ENCODE data around the gene ADCY6.
"Not testable (repeated sequence)": the region's sequence is repeated elsewhere in the genome, so short reads cannot be mapped to it uniquely, and the experiment has no call there.

Gene ADCY6

GRCh38 chr12:48744251-48745008 is 44.5 kb downstream of the ADCY6 start:
- no peak for DNase-seq

- no peak for DNase-seq
Measured at GRCh38 chr12:48739618-48740269, 49.1 kb downstream of the ADCY6 start.

DNA sequence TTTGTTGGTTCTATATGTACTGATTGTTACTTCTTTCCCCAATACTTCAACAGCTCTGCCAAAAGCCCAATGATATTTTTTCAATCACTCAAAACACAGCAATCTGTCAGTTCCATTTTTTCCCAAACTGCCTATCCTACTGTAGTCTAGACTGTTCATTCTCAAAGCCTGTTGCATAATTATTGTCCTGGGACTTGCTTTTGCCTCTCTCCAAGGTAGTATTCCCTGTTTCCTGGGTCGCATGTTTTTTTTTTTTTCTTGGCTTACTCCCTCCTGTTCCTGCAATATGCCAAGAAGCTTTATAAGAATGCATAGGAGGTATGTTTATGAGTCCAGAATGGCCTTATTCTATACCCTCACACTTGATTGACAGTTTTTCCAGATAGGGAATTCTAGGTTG is 52.4 kb downstream of the ADCY6 start:
- DNase-seq, result no peak

- no peak for DNase-seq
Measured at GRCh38 chr12:48728807-48729206, 60.1 kb downstream of the ADCY6 start.

DNA sequence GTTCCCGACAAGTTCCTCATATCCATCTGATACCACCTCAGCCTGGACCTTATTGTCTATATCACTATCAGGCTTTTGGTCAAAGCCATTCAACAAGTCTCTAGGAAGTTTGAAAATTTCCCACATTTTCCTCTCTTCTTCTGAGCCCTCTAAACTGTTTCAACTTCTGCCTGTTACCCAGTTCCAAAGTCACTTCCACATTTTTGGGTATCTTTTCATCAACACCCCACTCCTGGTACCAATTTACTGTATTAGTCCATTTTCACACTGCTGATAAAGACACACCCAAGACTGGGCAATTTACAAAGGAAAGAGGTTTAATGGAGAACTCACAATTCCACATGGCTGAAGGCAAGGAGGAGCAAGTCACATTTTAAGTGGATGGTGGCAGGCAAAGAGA is 68.2 kb downstream of the ADCY6 start:
- DNase-seq, result not testable (repeated sequence)

DNA sequence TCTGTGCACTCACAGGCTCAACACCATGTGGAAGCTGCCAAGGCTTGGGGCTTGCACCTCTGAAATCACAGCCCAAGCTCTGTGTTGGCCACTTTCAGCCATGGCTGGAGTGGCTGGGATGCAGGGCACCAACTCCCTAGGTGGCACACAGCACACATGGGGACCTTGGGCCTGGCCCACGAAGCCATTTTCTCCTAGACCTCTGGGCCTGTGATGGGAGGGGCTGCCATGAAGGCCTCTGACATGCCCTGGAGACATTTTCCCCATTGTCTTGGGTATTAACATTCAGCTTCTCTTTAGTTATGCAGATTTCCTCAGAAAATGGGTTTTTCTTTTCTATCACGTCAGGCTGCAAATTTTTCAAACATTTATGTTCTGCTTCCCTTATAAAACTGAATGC is 68.7 kb downstream of the ADCY6 start:
- not testable (repeated sequence) for DNase-seq

DNA sequence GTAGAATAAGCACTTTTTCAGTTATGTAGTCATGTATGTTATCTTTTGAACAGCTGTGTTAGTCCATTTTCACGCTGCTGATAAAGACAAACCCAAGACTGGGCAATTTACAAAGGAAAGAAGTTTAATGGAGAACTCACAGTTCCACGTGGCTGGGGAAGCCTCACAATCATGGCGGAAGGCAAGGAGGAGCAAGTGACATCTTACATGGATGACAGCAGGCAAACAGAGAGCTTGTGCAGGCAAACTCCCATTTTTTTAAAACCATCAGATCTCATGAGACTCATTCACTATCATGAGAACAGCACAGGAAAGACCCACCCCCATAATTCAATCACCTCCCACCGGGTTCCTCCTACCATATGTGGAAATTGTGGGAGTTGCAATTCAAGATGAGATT is 69.9 kb downstream of the ADCY6 start:
- not testable (repeated sequence) for DNase-seq

GRCh38 chr12:48717252-48717695 is 71.6 kb downstream of the ADCY6 start:
- DNase-seq, result peak; percentile 14

DNA sequence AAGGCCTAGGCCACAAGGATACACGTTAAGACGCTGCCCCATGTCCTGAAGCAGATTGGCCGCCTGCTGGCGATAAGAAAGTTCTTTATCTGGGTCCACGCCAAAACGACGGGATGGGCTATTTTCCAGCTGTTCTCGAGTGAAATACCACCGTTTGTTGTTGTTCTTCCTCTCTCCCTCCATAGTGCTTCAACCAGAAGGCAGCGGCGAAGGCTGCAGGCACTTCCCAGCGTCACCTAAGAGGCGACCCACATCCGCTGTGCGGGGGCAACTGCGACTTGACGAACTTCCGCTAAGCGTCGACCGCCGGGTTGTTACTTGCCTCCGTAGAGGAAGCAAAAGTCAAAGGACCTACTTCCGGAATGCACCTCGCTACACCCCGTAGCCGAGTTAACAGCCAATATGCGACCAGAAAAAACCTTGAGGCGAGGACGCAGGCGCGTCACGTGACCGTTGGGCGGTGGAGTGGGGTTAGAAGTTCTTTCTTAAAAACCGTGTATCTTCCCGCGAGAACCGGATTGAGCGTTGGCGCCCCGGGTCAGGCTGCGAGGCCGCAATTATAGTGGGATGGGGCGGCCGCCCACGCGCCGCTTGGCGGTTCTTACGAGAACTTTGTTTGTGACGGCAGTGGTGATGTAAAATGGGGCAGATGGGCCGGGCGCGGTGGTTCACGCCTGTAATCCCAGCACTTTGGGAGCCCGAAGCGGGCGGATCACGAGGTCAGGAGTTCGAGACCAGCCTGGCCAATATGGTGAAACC is 72.2 kb downstream of the ADCY6 start, which contains the start of gene CCNT1:
Gene CCNT1, minus strand, starts transcription at position 215 of the 759 bp plus-strand sequence. Its CDS starts 32 bp downstream, at position 183.
- peak; percentile 92 for DNase-seq

All from NCI-H510A treated with DMSO at 0.1 percent for 48 hours (cell line).